Activated CD4-positive, alpha-beta T cell treated with anti-CD3 and anti-CD28 coated beads, Interleukin-2, Interleukin-4, amounts not matched to agents 100 ng/mL and 50 ng/mL, durations not matched to agents 16 hours and 8 hours (primary cell): Measurements from ENCODE around the gene ZNF660.
A peak's percentile ranks its signal among the peaks of the same experiment; 100 is the strongest.

Experiments
- DNase-seq: peaks from one replicate; pipeline ENCODE4 v3.0.0-alpha.2; 2020; ENCODE audit warnings: low spot score

Gene ZNF660

DNA sequence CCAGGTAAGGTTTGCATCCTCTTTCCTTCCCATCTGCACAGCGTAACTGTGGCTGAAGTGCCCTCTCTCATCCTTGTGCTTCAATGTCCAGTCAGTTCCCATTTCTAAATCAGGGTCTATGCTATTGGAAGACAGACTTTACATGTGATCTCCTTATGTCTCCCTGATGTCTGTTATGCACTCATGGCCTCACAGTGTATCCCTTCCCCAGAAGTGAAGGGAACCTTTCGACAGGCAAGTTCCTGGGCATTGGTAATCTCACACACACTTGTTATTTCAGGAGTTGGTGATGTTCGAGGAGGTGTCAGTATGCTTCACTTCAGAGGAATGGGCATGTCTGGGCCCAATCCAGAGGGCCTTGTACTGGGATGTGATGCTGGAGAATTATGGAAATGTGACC lies 47.4 kb downstream of the ZNF660 start:
- no peak for DNase-seq

DNA sequence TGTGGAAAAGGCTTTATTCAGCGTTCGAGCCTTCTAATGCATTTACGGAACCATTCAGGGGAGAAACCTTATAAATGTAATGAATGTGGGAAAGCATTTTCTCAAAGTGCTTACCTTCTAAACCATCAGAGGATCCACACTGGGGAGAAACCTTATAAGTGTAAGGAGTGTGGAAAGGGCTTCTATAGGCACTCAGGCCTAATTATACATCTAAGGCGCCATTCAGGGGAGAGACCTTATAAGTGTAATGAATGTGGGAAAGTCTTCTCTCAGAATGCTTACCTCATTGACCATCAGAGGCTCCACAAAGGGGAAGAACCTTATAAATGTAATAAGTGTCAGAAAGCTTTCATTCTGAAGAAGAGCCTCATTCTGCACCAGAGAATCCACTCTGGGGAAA lies 57.6 kb downstream of the ZNF660 start:
- DNase-seq: no peak

GRCh38 chr3:44643024-44643423 lies 58.3 kb downstream of the ZNF660 start:
- DNase-seq: no peak

- DNase-seq: no peak
Measured at GRCh38 chr3:44647771-44648170, 63.0 kb downstream of the ZNF660 start.

- peak; percentile 41 for DNase-seq
Measured at GRCh38 chr3:44648564-44649229, 63.9 kb downstream of the ZNF660 start, which contains the start of gene ZNF35. Gene ZNF35, plus strand, starts transcription at chr3:44648732. Its CDS starts 2,336 bp downstream, at chr3:44651068.
